ENCODE results near the gene FREY1.

The FREY1 gene

DNA sequence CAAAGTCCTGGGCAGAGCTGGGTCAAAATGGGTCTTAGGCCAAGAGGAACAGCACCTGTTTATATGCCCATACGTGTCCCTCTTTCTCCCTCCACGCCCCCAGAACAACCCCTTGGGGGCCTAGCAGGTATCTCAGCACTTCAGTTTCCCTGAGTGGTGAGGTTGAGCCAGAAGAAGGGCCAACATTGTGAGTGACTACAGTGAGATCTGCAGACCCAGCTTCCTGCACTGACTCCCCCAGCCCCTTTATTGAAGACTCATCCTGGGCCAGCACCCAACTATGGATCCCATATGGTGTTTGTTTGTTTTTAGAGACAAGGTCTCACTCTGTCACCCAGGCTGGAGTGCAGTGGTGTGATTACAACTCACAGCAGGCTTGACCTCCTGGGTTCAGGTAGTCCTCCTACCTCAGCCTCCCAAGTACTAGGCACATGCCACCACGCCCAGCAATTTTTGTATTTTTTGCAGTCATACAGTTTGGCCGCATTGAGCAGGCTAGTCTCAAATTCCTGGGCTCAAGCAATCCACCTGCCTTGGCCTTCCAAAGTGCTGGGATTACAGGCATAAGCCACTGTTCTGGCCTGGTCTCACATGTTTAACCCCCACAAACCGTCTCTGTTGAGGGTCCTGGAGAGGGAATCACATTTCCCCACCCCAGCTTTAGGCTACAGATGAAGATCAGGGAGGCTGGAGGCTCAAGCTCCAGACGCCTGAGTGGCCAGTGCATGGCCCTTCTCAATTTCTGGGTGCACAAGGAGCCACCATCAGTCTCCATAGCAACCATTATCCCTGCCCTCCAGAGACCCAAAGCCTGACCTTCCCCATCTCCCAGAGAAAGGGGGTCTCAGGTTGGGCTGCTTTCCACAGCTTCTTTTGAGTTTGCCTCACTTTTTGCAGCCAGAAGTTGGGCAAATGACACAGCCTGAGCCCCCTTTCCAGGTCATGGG is 13.7 kb upstream of the FREY1 start:
- TF ChIP-seq POLR2AphosphoS5 (IDR thresholded peaks at IDR 0.05; ENCODE audit: borderline replicate concordance, low read depth, low read length) (no peak), FOXP2 (optimal IDR thresholded peaks at IDR 0.05; ENCODE audit: control extremely low read depth, extremely low read length, insufficient read depth) (no peak)
- Histone ChIP-seq H3K9me3 (ENCODE audit: low read depth, low read length) (no peaks in the 10 kb centered on the region), H3K4me3 (no peak overlapping the region), H3K27ac (no peak overlapping the region), H3K36me3 (ENCODE audit: insufficient read depth, low read length) (no peaks in the 10 kb centered on the region), H3K9ac (ENCODE audit: insufficient read length) (no peak overlapping the region)
- DNase-seq (ENCODE audit: low read depth, low spot score): no peak

DNA sequence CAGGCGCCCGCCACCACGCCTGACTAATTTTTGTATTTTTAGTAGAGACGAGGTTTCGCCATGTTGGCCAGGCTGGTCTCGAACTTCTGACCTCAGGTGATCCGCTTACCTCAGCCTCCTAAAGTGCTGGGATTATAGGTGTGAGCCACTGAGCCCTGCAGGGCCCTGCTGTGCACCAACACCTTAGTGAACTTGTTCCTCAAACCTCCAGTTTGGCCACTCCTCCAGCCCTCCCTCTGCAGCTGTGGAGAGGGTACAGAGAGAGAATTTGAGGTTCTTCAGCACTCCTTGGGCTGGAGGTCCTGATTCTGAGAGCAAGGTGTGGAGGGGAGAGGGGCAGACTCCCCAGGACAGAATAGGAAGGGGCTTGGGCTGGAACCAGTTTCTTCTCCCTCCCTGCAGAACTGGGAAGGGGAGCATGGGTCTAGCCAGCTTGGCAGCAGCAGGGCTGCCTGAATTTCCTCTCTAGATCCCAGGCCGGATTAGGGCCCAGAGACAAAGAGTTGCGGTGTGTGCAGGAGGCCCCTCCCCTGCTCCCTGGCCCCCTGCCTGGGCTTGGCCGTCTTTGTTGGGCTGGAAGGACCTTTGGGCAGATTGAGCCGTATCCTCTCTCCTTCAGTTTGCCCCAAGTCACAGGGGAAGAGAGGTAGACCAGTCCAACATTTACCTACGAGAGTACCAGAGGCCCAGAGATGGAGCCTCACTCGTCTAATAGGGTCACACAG is 12.9 kb upstream of the FREY1 start:
- no peak overlapping the region for H3K27ac ChIP-seq
- no peaks in the 10 kb centered on the region; the same call in 1 of the 2 replicates for H3K36me3 ChIP-seq (ENCODE audit: insufficient read depth, low read length)
- TF ChIP-seq POLR2AphosphoS5 (IDR thresholded peaks at IDR 0.05; ENCODE audit: borderline replicate concordance, low read depth, low read length): no peak
- no peak for TF ChIP-seq FOXP2 (optimal IDR thresholded peaks at IDR 0.05; ENCODE audit: control extremely low read depth, extremely low read length, insufficient read depth)
- no peak for TF ChIP-seq EZH2 (IDR thresholded peaks at IDR 0.05)
- no peak overlapping the region for H3K9ac ChIP-seq (ENCODE audit: insufficient read length)
- no peaks in the 10 kb centered on the region for H3K9me3 ChIP-seq (ENCODE audit: low read depth, low read length)
- no peak overlapping the region for H3K4me3 ChIP-seq
- no peak for DNase-seq (ENCODE audit: low read depth, low spot score)

DNA sequence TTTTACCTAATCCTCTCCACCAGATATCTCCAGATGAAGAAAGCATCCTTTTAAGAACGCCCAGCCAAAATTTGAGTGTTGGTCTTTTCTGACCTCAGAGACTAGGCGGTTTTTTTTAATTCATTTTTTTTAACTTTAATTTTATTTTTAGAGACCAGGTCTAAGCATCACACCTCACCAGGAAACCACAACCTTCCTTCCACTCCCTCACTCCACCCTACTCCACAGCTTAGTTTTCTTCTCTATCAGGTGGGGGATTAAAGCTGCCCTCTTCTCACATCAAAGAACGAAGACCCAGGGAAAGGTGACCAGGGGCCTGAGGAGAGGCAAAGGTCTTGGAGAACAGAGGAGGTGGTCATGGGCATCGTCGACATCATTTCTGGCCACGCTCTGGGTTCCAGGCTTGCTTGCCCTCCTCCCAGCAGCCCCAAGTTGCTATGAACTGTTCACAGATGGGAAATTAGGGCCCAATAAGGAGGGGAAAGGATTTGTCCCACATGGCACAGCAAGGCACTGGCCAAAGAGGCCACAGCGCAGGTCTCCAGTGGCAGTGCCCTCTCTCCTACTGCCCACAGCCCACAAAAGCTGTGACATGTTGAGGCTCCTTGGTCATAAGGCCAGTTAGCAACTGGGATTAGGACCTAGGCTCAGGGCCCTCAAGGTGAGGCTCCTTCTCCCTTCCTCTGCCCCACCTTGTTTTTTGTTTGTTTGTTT is 12.0 kb upstream of the FREY1 start:
- H3K9ac ChIP-seq (ENCODE audit: insufficient read length): no peak overlapping the region
- peak overlapping the region; percentile 93 for H3K4me3 ChIP-seq
- no peak overlapping the region for H3K27ac ChIP-seq
- no peak for TF ChIP-seq FOXP2 (optimal IDR thresholded peaks at IDR 0.05; ENCODE audit: control extremely low read depth, extremely low read length, insufficient read depth)
- no peak for TF ChIP-seq POLR2AphosphoS5 (IDR thresholded peaks at IDR 0.05; ENCODE audit: borderline replicate concordance, low read depth, low read length)
- no peaks in the 10 kb centered on the region; the same call in 1 of the 2 replicates for H3K36me3 ChIP-seq (ENCODE audit: insufficient read depth, low read length)
- H3K9me3 ChIP-seq (ENCODE audit: low read depth, low read length): no peaks in the 10 kb centered on the region
- no peak for DNase-seq (ENCODE audit: low read depth, low spot score)

DNA sequence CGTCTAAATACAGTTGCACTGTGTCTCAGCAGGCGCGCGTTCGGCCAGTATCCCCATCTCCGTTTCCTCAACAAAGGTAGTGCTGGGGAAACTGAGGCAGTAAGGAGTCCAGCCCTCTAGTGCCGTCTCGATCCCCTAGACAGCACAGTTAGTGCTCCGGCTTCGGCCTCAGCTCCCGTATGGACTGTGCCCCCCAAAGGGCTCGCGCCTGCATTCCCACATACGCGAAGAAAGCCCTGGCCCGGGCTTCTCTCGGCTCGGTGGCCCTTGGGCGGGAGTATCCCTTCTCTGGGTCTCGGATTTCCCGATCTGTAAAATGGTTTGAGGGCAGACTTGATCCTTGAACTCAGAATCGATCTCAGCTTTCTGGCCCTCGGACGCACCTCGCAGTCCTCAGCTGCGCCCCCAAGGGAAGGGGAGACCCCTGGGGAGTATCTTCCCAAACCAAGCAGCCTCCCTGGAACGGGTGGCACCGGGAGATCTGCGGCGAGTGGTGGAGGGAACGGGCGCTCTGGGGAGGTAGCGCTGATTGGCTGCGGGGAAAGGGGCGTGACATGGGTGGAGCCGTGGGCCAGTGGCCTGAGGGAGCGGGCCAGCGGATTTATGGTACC is 11.4 kb upstream of the FREY1 start:
- TF ChIP-seq POLR2AphosphoS5 (IDR thresholded peaks at IDR 0.05; ENCODE audit: borderline replicate concordance, low read depth, low read length) (peak; percentile 86), EZH2 (IDR thresholded peaks at IDR 0.05) (no peak), FOXP2 (optimal IDR thresholded peaks at IDR 0.05; ENCODE audit: control extremely low read depth, extremely low read length, insufficient read depth) (no peak)
- Histone ChIP-seq H3K9ac (ENCODE audit: insufficient read length) (peak overlapping the region; percentile 76), H3K9me3 (ENCODE audit: low read depth, low read length) (no peaks in the 10 kb centered on the region), H3K27ac (peak overlapping the region; percentile 82; the same call in 1 of the 2 replicates), H3K4me3 (peak overlapping the region; percentile 93), H3K36me3 (ENCODE audit: insufficient read depth, low read length) (no peaks in the 10 kb centered on the region; the same call in 1 of the 2 replicates)
- DNase-seq (ENCODE audit: low read depth, low spot score): no peak

DNA sequence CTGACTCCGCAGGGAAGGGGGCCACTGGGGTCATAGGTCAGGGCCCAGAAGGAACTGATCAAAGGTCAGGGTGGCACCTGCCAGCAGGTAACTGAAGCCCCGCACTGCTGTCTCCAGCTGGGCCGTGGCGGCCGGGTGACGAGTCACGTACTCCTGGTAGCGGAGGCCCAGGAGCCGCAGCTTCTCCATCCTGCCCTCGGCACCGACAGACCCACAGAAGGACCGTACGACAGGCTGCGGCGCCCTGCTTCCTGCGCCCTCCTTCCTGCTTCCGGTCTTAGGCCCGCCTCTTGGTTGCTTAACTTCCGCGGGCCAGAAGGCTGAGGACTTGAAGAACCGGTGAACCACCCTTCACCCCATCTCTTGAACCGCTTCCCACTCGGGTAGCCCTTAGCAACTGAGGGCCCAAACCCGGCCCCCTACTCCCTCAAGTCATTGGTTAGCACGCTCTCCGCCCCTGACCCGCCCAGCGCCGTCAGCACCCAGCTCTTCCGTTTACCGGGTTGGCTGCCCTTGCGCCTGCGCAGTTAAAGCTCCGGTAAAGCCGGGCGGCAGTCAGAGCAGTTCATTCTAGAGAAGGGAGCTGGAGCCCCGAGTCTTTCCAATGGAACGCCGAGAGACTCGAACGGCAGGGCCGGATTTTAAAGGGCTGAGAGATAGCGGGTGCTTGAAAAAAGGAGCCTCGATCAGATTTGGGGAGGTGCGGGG is 10.7 kb upstream of the FREY1 start, which contains the start of gene PEX16:
Gene PEX16 (minus strand): TSS at position 255 of the 708 bp plus-strand sequence. CDS start 66 bp downstream, at position 189.
- peak within 1 kb of the TSS; percentile 93 for H3K4me3 ChIP-seq
- TF ChIP-seq EZH2 (IDR thresholded peaks at IDR 0.05): no peak
- TF ChIP-seq POLR2AphosphoS5 (IDR thresholded peaks at IDR 0.05; ENCODE audit: borderline replicate concordance, low read depth, low read length): peak; percentile 86

DNA sequence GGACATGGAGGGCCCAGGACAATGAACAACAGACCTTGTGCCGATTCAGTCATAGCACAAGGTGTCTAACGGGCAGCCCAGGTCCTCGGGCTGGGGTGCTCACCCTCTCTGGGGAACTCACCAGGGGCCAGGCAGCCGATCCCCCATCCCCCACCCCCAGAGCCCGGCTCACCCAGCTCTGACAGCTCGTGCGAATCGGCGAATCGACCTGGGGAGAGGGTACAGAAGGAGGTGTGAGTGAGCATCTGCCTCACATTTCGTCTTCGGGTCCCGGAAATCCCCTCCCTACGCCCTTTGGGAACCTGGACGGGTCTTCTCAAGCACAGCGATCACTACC is 10.2 kb upstream of the FREY1 start:
- Histone ChIP-seq H3K36me3 (ENCODE audit: insufficient read depth, low read length) (peaks cover 3% of the 10 kb centered on the region; the same call in 1 of the 2 replicates), H3K9ac (ENCODE audit: insufficient read length) (peak overlapping the region; percentile 78), H3K4me3 (peak overlapping the region; percentile 93), H3K9me3 (ENCODE audit: low read depth, low read length) (no peaks in the 10 kb centered on the region), H3K27ac (no peak overlapping the region)
- no peak for TF ChIP-seq EZH2 (IDR thresholded peaks at IDR 0.05)
- no peak for TF ChIP-seq POLR2AphosphoS5 (IDR thresholded peaks at IDR 0.05; ENCODE audit: borderline replicate concordance, low read depth, low read length)
- no peak for TF ChIP-seq FOXP2 (optimal IDR thresholded peaks at IDR 0.05; ENCODE audit: control extremely low read depth, extremely low read length, insufficient read depth)
- DNase-seq (ENCODE audit: low read depth, low spot score): no peak

More for the DNA sequence above, 10.7 kb upstream of the FREY1 start, which contains the start of gene PEX16:
- H3K9ac ChIP-seq (ENCODE audit: insufficient read length): peak within 1 kb of the TSS; percentile 78
- peaks cover 3% of the 10 kb centered on the region; the same call in 1 of the 2 replicates for H3K36me3 ChIP-seq (ENCODE audit: insufficient read depth, low read length)
- peak; percentile 77 for DNase-seq (ENCODE audit: low read depth, low spot score)
- H3K9me3 ChIP-seq (ENCODE audit: low read depth, low read length): no peaks in the 10 kb centered on the region
- peak within 1 kb of the TSS; percentile 82 for H3K27ac ChIP-seq

DNA sequence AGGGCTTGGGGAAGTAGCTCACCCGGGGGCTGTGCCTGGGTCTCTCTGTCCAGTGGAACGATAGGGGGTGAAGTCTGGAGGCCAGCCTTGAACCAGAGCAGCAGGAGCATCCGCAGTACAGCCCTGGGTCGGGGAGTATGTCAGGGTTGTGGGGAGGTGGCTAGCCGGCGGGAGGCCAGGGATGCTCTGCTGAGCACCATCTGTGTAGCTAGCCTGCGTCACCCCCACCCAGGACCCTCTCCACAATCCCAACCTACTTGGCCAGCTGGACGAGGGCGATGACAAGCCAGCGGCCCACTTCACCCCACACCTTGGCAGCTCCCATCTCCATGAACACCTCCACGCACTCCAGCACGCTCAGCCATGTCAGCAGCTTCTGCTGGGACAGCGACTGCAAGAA is 8.4 kb upstream of the FREY1 start:
- Histone ChIP-seq H3K9ac (ENCODE audit: insufficient read length) (no peak overlapping the region), H3K36me3 (ENCODE audit: insufficient read depth, low read length) (peaks cover 3% of the 10 kb centered on the region; the same call in 1 of the 2 replicates)

More for the DNA sequence above, 8.4 kb upstream of the FREY1 start:
- H3K27ac ChIP-seq: no peak overlapping the region
- H3K9me3 ChIP-seq (ENCODE audit: low read depth, low read length): no peaks in the 10 kb centered on the region
- no peak for DNase-seq (ENCODE audit: low read depth, low spot score)
- TF ChIP-seq POLR2AphosphoS5 (IDR thresholded peaks at IDR 0.05; ENCODE audit: borderline replicate concordance, low read depth, low read length) (no peak), FOXP2 (optimal IDR thresholded peaks at IDR 0.05; ENCODE audit: control extremely low read depth, extremely low read length, insufficient read depth) (no peak), EZH2 (IDR thresholded peaks at IDR 0.05) (no peak)
- H3K4me3 ChIP-seq: no peak overlapping the region

Measured in SK-N-MC (cell line).